HG03139 (cell line): ENCODE results near the gene GPC1.
A peak's percentile ranks its signal among the peaks of the same experiment; 100 is the strongest.
"Not testable (repeated sequence)": the region's sequence is repeated elsewhere in the genome, so short reads cannot be mapped to it uniquely, and the experiment has no call there.

Source experiments
- ATAC-seq: cut with Tn5 transposase; IDR thresholded peaks from one replicate; pipeline ENCODE4 v1.9.1; 2021; ENCODE audit not compliant: unreplicated experiment

Gene GPC1, protein sequence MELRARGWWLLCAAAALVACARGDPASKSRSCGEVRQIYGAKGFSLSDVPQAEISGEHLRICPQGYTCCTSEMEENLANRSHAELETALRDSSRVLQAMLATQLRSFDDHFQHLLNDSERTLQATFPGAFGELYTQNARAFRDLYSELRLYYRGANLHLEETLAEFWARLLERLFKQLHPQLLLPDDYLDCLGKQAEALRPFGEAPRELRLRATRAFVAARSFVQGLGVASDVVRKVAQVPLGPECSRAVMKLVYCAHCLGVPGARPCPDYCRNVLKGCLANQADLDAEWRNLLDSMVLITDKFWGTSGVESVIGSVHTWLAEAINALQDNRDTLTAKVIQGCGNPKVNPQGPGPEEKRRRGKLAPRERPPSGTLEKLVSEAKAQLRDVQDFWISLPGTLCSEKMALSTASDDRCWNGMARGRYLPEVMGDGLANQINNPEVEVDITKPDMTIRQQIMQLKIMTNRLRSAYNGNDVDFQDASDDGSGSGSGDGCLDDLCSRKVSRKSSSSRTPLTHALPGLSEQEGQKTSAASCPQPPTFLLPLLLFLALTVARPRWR

DNA sequence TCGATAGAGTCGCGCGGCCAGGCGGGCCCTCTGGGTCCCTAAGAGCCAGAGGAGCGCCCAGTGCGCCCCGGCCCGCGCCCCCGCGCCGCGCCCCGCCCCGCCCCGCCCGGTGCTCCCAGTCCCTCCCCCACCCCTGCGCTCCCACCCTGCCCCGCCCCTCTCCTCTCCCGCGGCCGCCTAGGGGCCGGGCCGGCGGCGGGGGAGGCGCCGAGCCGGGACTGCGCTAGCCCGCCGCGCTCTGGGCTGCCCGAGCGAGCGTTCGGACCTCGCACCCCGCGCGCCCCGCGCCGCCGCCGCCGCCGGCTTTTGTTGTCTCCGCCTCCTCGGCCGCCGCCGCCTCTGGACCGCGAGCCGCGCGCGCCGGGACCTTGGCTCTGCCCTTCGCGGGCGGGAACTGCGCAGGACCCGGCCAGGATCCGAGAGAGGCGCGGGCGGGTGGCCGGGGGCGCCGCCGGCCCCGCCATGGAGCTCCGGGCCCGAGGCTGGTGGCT is at the start of gene GPC1:
Gene GPC1, plus strand, starts transcription at position 207 of the 491 bp plus-strand sequence. Its CDS starts 256 bp downstream, at position 463.
- ATAC-seq = peak; percentile 44

- no peak for ATAC-seq
Observed at GRCh38 chr2:240386326-240386725, 49.1 kb upstream of the GPC1 start.

DNA sequence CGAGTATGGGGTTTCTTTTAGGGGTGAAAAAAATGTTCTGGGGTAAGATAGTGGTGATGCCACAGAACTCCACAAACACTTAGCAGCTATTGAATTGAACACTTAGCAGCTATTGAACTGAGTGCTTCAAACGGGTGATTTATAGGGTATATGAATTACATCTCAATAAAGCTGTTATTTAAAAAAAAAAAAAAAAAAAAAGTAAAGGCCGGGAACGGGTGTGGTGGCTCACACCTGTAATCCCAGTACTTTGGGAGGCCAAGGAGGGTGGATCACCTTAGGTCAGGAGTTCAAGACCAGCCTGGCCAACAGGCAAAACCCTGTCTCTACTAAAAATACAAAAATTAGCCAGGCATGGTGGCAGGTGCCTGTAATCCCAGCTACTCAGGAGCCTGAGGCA is 48.7 kb upstream of the GPC1 start:
- not testable (repeated sequence) for ATAC-seq

DNA sequence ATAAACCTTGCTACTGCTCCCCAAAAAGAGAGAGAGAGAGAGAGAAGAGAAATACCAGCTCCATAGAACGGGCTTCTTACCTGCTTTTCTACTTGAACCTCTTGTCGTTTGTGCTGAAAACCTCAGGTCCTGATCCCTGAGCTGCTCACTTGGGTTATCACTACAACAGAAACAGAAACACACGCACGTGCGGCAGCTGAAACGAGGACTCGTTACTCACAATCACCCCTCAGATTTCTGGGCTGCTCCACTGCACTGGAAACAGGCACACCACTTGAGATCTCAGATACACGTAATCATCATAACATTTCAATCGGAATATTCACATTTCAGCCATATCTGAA is 48.2 kb upstream of the GPC1 start:
- ATAC-seq = no peak

- ATAC-seq = no peak
Observed at GRCh38 chr2:240387669-240388358, 47.6 kb upstream of the GPC1 start.

DNA sequence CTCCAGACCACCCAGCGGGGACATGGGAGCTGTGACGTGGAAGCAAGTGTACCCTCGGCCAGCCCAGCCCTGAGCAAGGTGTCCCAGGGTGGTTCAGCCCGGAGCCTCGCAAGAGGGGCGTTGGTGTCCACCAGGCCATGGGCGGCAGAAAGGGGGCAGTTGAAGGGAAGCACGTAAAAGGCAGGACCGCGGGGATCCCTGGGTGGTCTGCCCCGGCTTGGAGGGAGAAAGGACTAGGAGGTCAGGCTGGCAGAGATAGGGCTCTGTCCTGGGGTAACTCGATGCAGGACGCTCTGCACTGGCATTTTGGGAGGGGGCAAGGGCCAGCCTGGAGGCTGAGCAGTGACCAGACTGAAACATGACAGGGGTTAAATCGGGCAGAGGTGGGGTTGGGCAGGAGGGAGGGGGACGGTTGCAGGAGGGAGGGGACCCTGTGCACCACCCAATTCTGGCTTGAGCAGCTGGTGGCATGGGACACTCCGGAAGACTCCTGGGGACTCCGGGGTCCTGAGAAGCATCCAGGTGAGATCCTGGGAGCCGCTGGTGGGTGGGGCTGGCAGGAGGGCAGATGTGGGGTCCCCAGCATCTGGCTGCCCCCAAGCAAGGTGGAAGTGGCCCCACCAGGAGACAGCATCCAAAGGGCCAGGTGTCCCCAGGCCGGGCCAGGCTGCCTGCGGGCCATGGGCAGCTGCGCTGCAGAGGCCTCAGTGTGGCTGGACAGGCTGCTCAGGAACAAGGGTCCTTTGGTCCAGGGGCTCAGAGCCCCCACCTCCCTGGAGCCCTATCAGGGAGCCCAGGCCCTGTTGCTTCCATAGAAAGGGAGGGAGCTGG is 46.8 kb upstream of the GPC1 start:
- no peak for ATAC-seq

DNA sequence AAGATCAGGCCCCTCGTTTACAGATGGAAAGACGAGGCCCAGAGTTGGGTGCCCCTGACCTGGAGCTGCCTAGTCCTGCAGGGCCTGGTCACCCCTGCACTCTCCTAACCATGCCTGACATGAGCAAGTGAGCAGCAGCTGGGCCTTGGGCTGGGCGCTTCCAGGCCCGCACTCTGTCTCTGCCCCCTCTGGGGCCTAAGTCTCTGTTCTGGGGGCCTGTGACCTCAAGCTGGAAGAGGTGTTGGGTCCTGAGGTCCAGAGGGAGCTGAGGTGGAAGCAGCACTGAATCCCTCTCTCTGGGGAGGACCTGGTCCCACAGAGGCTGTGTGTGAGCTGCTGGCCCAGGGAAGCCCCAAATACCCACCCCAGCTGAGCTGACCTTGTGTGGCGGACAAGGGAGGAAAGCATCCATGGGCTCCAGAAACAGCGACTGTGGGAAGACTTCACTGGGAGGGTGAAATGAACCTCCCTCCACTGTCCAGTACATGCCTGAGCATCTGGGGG is 46.1 kb upstream of the GPC1 start:
- ATAC-seq = no peak

DNA sequence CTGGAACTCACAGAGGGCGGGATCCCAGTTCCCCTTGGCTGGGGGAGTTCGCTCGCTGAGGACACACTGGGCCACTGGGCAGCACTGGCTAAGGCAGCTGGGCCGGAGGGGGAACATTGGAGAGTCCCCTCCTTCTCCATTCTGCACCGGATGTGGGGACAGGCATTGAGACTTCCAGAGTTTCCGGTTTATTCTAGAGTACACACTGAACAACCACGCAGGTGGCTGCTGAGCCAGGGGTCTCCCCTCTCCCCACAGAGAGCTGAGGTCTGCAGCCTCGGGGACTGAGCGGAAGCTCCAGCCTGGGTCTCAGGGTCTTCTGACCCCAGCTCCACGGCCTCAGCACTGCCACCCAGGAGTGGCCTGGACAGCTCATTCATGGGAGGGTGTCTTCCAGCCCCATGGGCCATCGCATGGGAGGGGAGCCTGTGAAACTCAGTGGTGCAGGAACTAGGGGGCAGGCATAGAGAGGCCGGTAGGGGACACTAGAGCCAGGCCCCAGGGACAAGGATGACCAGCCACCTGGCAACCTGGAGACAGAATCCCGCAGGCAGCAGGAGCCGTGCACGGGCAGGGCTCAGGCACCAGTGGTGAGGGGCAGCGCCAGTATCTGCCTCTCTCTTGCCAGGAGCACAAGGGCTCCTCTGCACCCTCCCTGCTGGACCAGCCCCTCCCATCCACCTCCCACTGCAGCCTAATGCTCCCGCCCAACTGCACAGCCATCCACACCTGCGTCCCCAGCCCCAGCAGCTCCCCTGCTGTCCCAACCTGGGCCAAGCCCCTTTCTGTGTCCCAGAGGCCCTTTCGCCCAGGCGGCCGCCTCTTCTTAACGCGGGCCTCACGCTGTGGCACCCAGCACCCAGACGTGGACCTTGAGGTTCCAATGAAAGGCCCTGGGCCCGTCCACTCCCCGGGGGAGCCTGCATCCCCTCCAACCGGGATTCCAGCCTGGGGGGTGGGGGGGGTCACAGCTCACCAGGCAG is 45.1 kb upstream of the GPC1 start:
- no peak for ATAC-seq

DNA sequence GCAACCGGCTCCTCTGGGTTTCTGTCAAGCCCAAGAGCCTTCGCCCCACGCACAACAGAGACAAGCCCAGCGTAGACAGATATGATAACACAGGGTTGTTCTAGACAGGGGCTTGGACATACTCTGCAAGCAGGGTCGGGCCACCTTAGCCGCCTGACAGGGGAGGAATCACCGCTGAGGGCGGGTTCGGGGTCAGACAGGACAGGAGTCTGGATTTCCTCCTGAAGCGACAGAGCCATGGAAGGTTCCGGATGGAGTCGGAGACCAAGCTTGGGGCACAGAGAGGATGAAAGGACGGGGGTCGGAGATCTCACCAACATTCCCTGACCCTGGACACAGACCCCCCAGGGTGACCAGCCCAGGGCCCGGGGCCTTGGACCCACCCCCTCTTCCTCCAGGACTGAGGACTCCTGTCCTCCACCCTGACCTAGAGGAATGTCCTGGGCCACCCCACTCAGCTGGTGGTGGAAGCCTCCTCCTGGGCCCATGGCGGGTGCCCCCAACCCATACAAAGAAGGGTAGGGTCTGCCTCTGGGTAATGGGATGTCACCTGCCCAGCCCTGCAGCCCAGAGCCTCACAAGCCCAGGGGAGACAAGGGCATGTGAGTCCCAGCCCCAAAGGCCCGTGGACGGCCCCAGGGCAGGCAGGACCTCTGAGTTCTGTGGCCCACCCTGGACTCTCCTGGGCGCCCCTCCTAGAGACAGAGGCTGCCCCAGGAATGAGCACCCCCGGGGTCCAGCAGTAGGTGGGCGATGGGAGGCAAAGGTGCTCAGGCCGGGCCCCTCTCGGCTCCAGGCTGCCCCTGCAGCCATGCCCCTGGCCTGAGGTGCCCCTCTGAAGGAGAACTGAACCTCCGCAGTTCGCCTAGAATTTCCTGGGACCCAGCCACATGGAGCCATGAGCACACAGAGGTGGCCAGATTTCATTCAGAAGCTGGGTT is 44.1 kb upstream of the GPC1 start:
- ATAC-seq = no peak

DNA sequence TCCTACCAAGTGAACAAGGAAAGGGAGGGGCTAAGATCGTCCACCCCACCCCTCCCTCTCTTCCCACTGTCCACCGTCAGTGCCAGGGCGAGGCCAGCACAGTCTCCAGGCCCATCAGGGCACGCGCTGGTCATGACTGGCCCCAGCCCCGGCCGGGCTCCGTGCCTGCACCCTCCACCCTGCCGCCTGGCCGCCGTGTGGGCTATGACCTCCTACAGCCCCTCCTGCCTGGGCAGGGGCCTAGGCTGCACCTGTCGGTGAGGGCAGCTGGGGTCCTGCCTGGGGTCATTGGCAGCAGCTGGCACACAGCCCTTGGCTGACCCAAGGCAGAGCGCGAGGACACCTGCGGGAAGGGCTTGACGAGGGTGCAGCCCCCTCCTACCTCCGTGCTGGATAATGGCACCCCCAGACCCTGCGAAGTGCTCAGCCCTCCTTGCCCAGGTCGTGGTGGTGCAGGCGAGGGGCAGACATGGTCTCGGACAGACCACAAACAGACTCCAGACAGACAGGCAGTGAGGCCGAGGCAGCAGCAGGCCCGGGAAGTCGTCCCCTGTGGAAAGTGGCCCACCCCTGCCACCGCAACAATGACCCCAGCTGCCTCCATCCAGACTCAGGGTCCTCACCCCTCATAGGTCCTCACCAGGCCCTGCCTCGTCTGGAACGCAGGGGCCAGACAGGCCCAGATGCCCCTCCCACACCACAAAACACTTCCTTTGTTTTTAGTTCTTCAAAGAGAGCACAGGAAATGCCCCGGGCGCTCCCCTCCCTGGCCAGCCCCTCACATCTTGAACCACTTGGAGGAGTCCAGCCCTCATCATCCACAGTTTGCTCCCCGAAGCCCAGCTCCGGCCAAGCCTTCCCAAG is 43.1 kb upstream of the GPC1 start:
- no peak for ATAC-seq

DNA sequence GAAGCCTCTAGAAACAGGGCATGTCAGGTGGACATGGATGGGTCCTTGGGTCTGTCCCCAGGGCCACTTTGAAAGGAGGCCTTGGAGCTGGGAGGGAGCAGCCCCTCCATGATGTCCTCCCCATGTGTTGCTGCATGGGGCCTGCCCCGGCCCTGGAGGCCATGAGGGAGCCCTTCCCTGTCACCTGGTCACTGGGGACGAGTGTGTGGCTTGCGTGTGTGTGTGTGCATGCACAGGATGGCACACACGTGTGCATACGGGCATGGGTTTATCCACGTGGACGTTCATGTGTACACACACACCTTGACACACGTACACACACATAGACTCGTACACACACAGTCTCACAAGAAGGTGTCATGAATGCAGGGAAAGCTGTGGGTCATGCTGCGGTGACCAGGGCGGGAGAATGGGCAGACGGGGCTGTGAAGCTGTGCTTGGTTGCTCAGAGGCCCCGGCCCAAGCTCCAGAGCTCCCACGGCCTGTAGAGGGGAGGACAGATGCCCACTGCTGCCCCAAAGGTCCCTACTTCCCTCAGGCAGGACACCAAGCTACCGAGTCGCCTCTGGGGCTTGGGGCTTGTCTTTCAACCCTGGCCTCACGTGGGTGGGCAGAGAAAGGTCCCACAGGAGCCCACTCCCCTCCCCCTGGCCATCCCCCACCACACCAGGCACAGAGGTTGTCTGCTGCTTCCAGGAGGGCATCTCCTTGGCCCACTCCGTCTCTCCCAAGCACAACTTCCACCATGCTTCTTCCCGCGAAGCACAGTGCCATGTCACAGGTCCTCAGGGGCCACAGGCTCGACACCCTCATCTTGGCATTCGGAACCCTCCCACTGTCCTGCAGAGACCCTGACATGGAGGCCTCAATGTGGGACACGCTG is 42.3 kb upstream of the GPC1 start:
- no peak for ATAC-seq

DNA sequence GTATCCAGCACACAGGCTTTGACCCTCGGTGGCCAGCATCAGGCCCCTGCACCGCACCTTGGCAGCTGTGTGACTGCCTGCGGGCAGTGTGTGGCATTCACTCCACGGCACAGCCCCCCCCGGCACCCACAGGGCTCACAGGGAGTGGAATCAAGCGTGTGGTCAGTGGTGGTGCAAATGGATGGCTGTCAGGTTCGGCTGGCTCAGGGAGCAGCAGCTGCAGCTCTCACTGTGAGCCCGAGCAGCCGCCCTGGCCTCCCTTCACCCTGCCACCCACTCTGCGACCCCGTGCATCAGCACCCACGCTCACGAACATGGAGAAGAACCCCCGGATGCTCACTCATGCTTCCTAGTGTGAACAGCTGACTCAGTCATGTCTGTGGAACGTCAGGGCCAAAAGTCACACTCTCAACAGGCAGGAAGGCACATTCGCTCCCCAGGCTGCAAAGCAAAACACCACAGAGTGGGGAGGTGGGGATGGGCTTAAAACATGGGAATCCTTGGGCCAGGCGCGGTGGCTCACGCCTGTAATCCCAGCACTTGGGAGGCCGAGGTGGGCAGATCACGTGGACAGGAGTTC is 41.5 kb upstream of the GPC1 start:
- ATAC-seq = no peak

DNA sequence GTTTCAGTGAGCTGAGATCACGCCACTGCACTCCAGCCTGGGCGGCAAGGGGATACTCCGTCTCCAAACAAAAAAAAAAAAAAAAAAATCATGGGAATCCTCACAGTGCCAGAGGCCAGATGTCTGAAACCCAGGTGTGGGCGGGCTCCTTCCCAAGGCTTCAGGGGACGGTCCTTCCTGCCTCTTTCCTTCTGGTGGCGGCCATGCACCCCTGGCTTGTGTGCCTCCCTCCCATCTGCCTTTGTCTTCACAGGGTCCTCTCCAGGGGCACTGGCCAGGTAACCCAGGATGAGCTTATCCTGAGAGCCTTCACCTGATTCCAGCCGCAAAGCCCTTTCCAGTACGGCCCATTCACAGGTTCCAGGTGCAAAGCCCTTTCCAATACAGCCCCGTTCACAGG is 40.9 kb upstream of the GPC1 start:
- ATAC-seq = no peak

DNA sequence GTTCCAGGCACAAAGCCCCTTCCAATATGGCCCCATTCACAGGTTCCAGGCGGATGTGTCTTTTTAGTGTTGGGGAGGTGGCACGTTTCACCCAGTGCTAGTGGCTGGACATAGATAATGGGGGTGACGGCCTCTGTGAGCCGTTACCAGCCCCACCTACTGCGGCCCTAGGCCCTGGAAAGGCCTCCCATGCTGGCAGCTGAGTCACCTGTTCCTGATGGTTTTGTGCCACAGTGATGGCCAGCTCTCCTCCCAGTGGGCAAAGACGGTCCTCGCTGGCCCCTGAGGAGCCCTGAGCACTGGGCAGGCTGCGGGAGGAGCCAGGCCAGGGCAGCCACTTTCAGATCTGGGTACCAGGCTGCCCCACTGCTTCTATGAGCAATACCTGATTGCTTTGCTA is 40.0 kb upstream of the GPC1 start:
- no peak for ATAC-seq

- ATAC-seq = no peak
Observed at GRCh38 chr2:240395896-240396622, 39.4 kb upstream of the GPC1 start.
